OCI-LY1 (cell line): ENCODE data around the gene RAB22A.
A peak's percentile ranks its signal among the peaks of the same experiment; 100 is the strongest.

ENCODE experiments used
- H2AFZ ChIP-seq: fragments of 200-600 bp; sonication (generic), shearing (Covaris generic); 2 replicates; pipeline ENCODE4 v1.6.0; 2014; ENCODE audit warnings: antibody characterized with exemption, mild to moderate bottlenecking, low read length
- H3F3A ChIP-seq: fragments of 200-600 bp; sonication (generic), shearing (Covaris generic); 2 replicates; pipeline ENCODE4 v1.6.0; 2014; ENCODE audit warnings: mild to moderate bottlenecking, antibody characterized with exemption, low read length, moderate library complexity; ENCODE audit not compliant: insufficient read depth
- H3K27ac ChIP-seq: fragments of 200-600 bp; sonication (generic); 2 replicates; pipeline ENCODE4 v1.5.1; 2014; ENCODE audit warnings: low read length, mixed run types, mild to moderate bottlenecking, low read depth; ENCODE audit not compliant: poor library complexity, severe bottlenecking
- H3K27me3 ChIP-seq: fragments of 200-600 bp; sonication (generic); 2 replicates; pipeline ENCODE4 v1.6.0; 2014; ENCODE audit warnings: antibody characterized with exemption, mild to moderate bottlenecking, low read length, moderate library complexity; ENCODE audit not compliant: insufficient read depth
- H3K36me3 ChIP-seq: fragments of 200-600 bp; sonication (generic); 2 replicates; pipeline ENCODE4 v1.6.1; 2014; ENCODE audit warnings: mild to moderate bottlenecking, antibody characterized with exemption, low read length, moderate library complexity, mixed read lengths; ENCODE audit not compliant: insufficient read depth
- H3K4me1 ChIP-seq: fragments of 200-600 bp; sonication (generic); 2 replicates; pipeline ENCODE4 v1.5.1; 2014; ENCODE audit warnings: mild to moderate bottlenecking, low read length, moderate library complexity; ENCODE audit not compliant: insufficient read depth, severe bottlenecking
- H3K4me2 ChIP-seq: fragments of 200-600 bp; sonication (generic), shearing (Covaris generic); 2 replicates; pipeline ENCODE4 v1.6.1; 2014; ENCODE audit warnings: low read length
- H3K4me3 ChIP-seq: fragments of 200-600 bp; sonication (generic); 2 replicates; pipeline ENCODE4 v1.5.1; 2014; ENCODE audit warnings: low read length, low read depth, mild to moderate bottlenecking, mixed read lengths; ENCODE audit not compliant: poor library complexity, severe bottlenecking
- H3K79me2 ChIP-seq: fragments of 200-600 bp; shearing (Covaris generic); 2 replicates; pipeline ENCODE4 v1.6.1; 2016; ENCODE audit warnings: mixed run types, low read length, mixed read lengths; ENCODE audit not compliant: insufficient read depth
- H3K9ac ChIP-seq: fragments of 200-600 bp; sonication (generic), shearing (Covaris generic); 2 replicates; pipeline ENCODE4 v1.6.1; 2014; ENCODE audit warnings: mild to moderate bottlenecking, low read length, mixed read lengths
- H3K9me2 ChIP-seq: fragments of 200-600 bp; sonication (generic), shearing (Covaris generic); 2 replicates; pipeline ENCODE4 v1.6.1; 2014; ENCODE audit warnings: low read depth, mild to moderate bottlenecking, low read length, mixed read lengths
- H3K9me3 ChIP-seq: fragments of 200-600 bp; shearing (Covaris generic); 2 replicates; pipeline ENCODE4 v1.6.1; 2014; ENCODE audit warnings: low read length, mixed read lengths
- H4K20me1 ChIP-seq: fragments of 200-600 bp; sonication (generic), shearing (Covaris generic); 2 replicates; pipeline ENCODE4 v1.6.0; 2016; ENCODE audit warnings: mild to moderate bottlenecking, low read length; ENCODE audit not compliant: insufficient read depth
- EZH2 ChIP-seq: fragments of 200-600 bp; sonication (generic), shearing (Covaris generic); IDR thresholded peaks from 2 replicates; pipeline ENCODE4 v1.8.0; 2017; ENCODE audit warnings: borderline replicate concordance, mixed run types, mild to moderate bottlenecking, antibody characterized with exemption, low read length, moderate library complexity, mixed read lengths
- TF ChIP-seq, protein P1 (sequence below): fragments of 200-600 bp; sonication (generic), shearing (Covaris generic); IDR thresholded peaks from 2 replicates; pipeline ENCODE4 v1.5.1; 2017; ENCODE audit warnings: mild to moderate bottlenecking, antibody characterized with exemption, low read length, moderate library complexity, mixed read lengths

The RAB22A gene

GRCh38 chr20:58306421-58307261, 2.9 kb upstream of the RAB22A start:
- H3K4me2 ChIP-seq, result peak overlapping the region; percentile 73
- no peaks in the 10 kb centered on the region for H3K27me3 ChIP-seq
- H3K9ac ChIP-seq, result peak overlapping the region; percentile 43; the same call in 1 of the 2 replicates
- H3K4me3 ChIP-seq, result peak overlapping the region; percentile 51
- H3K27ac ChIP-seq, result peak overlapping the region; percentile 95
- no peaks in the 10 kb centered on the region for H4K20me1 ChIP-seq
- H3K9me3 ChIP-seq, result no peaks in the 10 kb centered on the region
- H3K4me1 ChIP-seq, result peaks cover 51% of the 10 kb centered on the region
- H3K9me2 ChIP-seq, result no peaks in the 10 kb centered on the region
- TF ChIP-seq, protein P1, sequence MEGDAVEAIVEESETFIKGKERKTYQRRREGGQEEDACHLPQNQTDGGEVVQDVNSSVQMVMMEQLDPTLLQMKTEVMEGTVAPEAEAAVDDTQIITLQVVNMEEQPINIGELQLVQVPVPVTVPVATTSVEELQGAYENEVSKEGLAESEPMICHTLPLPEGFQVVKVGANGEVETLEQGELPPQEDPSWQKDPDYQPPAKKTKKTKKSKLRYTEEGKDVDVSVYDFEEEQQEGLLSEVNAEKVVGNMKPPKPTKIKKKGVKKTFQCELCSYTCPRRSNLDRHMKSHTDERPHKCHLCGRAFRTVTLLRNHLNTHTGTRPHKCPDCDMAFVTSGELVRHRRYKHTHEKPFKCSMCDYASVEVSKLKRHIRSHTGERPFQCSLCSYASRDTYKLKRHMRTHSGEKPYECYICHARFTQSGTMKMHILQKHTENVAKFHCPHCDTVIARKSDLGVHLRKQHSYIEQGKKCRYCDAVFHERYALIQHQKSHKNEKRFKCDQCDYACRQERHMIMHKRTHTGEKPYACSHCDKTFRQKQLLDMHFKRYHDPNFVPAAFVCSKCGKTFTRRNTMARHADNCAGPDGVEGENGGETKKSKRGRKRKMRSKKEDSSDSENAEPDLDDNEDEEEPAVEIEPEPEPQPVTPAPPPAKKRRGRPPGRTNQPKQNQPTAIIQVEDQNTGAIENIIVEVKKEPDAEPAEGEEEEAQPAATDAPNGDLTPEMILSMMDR, result no peak
- H3F3A ChIP-seq, result no peaks in the 10 kb centered on the region
- H3K79me2 ChIP-seq, result peaks cover 12% of the 10 kb centered on the region
- no peak overlapping the region for H2AFZ ChIP-seq
- peaks cover 9% of the 10 kb centered on the region for H3K36me3 ChIP-seq

- Histone ChIP-seq H3K4me2 (peak overlapping the region; percentile 73), H3K9ac (peak overlapping the region; percentile 43; the same call in 1 of the 2 replicates), H4K20me1 (no peaks in the 10 kb centered on the region), H3K9me3 (no peaks in the 10 kb centered on the region), H3K79me2 (peaks cover 12% of the 10 kb centered on the region), H3K4me1 (peaks cover 52% of the 10 kb centered on the region), H3K4me3 (peak overlapping the region; percentile 51), H3K9me2 (no peaks in the 10 kb centered on the region), H3K27me3 (no peaks in the 10 kb centered on the region), H3K36me3 (peaks cover 14% of the 10 kb centered on the region), H2AFZ (no peak overlapping the region), H3K27ac (peak overlapping the region; percentile 95), H3F3A (no peaks in the 10 kb centered on the region)
- no peak for TF ChIP-seq EZH2
- TF ChIP-seq, protein P1, result no peak
These were observed 2.2 kb upstream of the RAB22A start for GRCh38 chr20:58307270-58307669.

DNA sequence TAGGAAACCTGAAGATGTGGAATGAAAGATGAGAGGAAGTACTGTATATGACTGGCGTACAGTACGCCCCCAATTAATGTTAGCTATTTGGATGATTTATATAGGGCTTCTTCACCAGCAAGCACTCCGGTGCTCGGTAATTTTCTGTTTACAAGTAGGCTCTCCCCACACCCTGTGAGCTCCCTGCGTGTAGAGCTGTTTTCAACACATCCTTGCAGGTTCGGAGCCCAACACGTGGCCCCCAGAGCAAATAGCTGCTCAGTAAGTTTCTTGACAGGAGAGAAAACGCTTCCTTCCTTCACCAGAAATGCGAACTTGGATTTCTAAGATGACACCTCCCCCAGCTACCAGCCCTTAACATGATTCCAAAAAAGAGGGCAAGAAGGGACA, 1.2 kb upstream of the RAB22A start:
- Histone ChIP-seq H3K36me3 (peaks cover 22% of the 10 kb centered on the region), H3K9me3 (no peaks in the 10 kb centered on the region), H3K9ac (no peak overlapping the region; the same call in 1 of the 2 replicates), H3K27ac (peak overlapping the region; percentile 95), H4K20me1 (no peaks in the 10 kb centered on the region), H3K79me2 (peaks cover 12% of the 10 kb centered on the region), H3K4me3 (peak overlapping the region; percentile 80), H3K4me1 (peaks cover 58% of the 10 kb centered on the region), H3K27me3 (no peaks in the 10 kb centered on the region), H3F3A (no peaks in the 10 kb centered on the region), H2AFZ (no peak overlapping the region), H3K4me2 (peak overlapping the region; percentile 74), H3K9me2 (no peaks in the 10 kb centered on the region)
- TF ChIP-seq, protein P1, result no peak
- no peak for TF ChIP-seq EZH2
